HepG2 (cell line): ENCODE results near the gene MRPS14. TPM values are rescaled to one million over a fixed set of nuclear protein-coding genes. Genes with fewer than 3 reads are reported as not detected.

Experiments used
- FOXA1 ChIP-seq, 2 experiments: fragments of 450-650 bp in 1 of 2; sonication (generic) in 1 of 2; formaldehyde crosslinking in 1 of 2; IDR thresholded peaks; 2 replicates each; pipeline versions ENCODE4 v1.4.0 to v1.6.1; 2016 to 2020; ENCODE audit warnings: missing genetic modification reagents in 1 of 2
- FOXO4 ChIP-seq: sonication (generic); formaldehyde crosslinking; conservative IDR thresholded peaks from 2 replicates; pipeline ENCODE4 v1.8.1; 2023; ENCODE audit warnings: missing genetic modification reagents
- HNF4G ChIP-seq, 2 experiments: sonication (generic) in 1 of 2; formaldehyde crosslinking in 1 of 2; IDR thresholded peaks; 2 replicates each; pipeline versions ENCODE4 v1.4.0 to v1.6.1; 2011 to 2020; ENCODE audit warnings: borderline replicate concordance in 2 of 2, low read depth in 2 of 2, mild to moderate bottlenecking in 2 of 2, low read length in 1 of 2, missing genetic modification reagents in 1 of 2, moderate library complexity in 1 of 2
- TERF1 ChIP-seq: sonication (generic); formaldehyde crosslinking; IDR thresholded peaks from 2 replicates; pipeline ENCODE4 v1.8.0; 2022; ENCODE audit warnings: mild to moderate bottlenecking, missing genetic modification reagents, moderate library complexity
- ZNF552 ChIP-seq: sonication (generic); formaldehyde crosslinking; IDR thresholded peaks from 2 replicates; pipeline ENCODE4 v1.9.0; 2022; ENCODE audit warnings: missing genetic modification reagents, mild to moderate bottlenecking, borderline replicate concordance
- ZNF749 ChIP-seq: sonication (generic); formaldehyde crosslinking; IDR thresholded peaks from 2 replicates; pipeline ENCODE4 v1.8.0; 2022; ENCODE audit warnings: mild to moderate bottlenecking, missing genetic modification reagents, moderate library complexity, borderline replicate concordance
- polyA plus RNA-seq, 8 experiments: library from polyadenylated mRNA; depleted of rRNA in 3 of 8; stranded (reverse) in 7 of 8; unstranded in 1 of 8; fragments of >200 nt; fragmentation: Illumina TruSeq in 4 of 8; extraction: Trizol in 4 of 8; gene quantifications; 2 replicates each; pipeline versions ENCODE4 v1.2.1 to v1.2.3, GENCODE V29; 2011 to 2016; ENCODE audit warnings: low read depth in 4 of 8, missing spikeins in 1 of 8, mixed read lengths in 1 of 8; ENCODE audit not compliant: insufficient read depth in 1 of 8
- total RNA-seq, 5 experiments: library from RNA; depleted of rRNA; stranded (reverse); fragments of >200 nt; fragmentation: Illumina TruSeq; extraction: Trizol; gene quantifications; 2 replicates each; pipeline ENCODE4 v1.2.3, GENCODE V29; 2016; ENCODE audit warnings: low read depth in 1 of 5
- TF ChIP-seq, protein P1 (sequence below): sonication (generic); formaldehyde crosslinking; IDR thresholded peaks from 2 replicates; pipeline ENCODE4 v1.5.1; 2020; ENCODE audit warnings: mild to moderate bottlenecking, moderate library complexity, missing genetic modification reagents

Gene MRPS14
- total and polyA plus RNA-seq, 2 of the 13 experiments (the other 11 are each of a cell fraction or from before 2014, with no cell fraction given), result 36.6 to 43.2 TPM

DNA sequence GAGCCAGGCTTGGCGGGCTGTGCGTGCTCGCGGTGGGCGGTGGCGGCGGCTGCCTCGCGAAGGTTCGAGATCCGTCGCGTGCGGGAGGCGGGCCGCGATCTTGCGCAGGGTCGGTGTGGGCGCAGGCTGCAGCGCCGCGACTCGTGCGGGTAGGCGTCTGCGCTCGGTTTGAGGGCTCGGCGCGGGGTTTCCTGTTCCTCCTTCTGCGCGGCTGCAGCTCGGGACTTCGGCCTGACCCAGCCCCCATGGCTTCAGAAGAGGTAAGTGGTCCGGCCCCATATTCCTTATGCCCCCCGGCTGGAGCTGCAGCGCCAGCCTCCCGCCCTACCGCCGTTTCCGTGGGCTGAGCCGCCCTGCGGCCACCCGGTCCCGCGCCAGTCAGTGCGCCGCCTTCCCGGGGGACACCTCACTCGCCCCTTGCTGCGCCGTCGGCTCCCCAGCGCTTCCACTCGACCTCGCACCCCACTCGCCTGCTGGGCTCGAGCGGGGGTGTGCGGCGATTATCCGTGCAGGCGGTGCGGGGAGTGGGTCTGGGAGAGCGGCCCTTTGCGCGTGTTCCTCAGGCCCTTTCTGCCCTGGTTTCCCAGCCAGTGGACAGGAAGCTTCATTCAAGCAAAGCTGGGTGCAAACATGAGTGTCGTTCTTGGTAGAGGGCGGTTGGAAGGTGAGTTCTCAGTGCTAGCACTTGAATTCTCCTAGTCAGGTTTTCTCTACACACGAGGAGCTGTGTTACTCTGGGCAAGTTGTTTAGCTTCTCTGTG lies 23.1 kb downstream of the MRPS14 start, which contains the start of gene CACYBP (continued):
- TF ChIP-seq FOXO4, result no peak
- TF ChIP-seq ZNF749 (CRISPR knock-in tag), result peak; percentile 85; the same call in 1 of the 2 replicates
- TF ChIP-seq, protein P1, sequence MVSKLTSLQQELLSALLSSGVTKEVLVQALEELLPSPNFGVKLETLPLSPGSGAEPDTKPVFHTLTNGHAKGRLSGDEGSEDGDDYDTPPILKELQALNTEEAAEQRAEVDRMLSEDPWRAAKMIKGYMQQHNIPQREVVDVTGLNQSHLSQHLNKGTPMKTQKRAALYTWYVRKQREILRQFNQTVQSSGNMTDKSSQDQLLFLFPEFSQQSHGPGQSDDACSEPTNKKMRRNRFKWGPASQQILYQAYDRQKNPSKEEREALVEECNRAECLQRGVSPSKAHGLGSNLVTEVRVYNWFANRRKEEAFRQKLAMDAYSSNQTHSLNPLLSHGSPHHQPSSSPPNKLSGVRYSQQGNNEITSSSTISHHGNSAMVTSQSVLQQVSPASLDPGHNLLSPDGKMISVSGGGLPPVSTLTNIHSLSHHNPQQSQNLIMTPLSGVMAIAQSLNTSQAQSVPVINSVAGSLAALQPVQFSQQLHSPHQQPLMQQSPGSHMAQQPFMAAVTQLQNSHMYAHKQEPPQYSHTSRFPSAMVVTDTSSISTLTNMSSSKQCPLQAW (CRISPR knock-in tag), result 0 out of 2 replicates have a peak, but pooled peaks have one; percentile 56
- no peak for TF ChIP-seq HNF4G (IDR thresholded peaks at IDR 0.05; ENCODE audit: borderline replicate concordance, low read depth, low read length)
- no peak for TF ChIP-seq HNF4G (CRISPR knock-in tag; IDR thresholded peaks at IDR 0.05; ENCODE audit: borderline replicate concordance, low read depth)
- peak; percentile 51; the same call in 1 of the 2 replicates for TF ChIP-seq TERF1 (CRISPR knock-in tag)
- 0 out of 2 replicates have a peak, but pooled peaks have one; percentile 11 for TF ChIP-seq ZNF552 (CRISPR knock-in tag)
- TF ChIP-seq FOXA1 (IDR thresholded peaks at IDR 0.05), result no peak
- TF ChIP-seq FOXA1 (CRISPR knock-in tag; IDR thresholded peaks at IDR 0.05), result 0 out of 2 replicates have a peak, but pooled peaks have one; percentile 7
